ENCODE results near the gene ERCC6L2.

DNA sequence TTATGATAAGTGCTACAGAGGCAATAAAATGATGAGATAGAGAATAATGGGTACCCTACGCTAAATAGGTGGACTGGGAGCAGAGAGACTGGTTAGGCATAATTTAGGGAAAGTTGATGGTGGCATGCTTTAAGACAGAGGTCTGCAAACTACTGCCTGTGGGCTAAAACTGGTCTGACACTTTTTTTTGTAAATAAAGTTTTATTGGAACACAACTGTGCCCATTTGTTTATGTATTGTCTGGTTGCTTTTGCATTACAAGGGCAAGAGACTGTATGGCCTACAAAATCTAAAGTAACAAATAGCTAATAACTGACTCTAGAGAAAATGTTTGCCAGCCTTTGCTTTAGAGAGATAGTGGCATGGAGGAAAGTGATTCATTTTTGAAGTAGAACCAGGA lies 2.5 kb downstream of the ERCC6L2 start:
- TF ChIP-seq POLR2A (IDR thresholded peaks at IDR 0.05): no peak
- TF ChIP-seq, protein P1, sequence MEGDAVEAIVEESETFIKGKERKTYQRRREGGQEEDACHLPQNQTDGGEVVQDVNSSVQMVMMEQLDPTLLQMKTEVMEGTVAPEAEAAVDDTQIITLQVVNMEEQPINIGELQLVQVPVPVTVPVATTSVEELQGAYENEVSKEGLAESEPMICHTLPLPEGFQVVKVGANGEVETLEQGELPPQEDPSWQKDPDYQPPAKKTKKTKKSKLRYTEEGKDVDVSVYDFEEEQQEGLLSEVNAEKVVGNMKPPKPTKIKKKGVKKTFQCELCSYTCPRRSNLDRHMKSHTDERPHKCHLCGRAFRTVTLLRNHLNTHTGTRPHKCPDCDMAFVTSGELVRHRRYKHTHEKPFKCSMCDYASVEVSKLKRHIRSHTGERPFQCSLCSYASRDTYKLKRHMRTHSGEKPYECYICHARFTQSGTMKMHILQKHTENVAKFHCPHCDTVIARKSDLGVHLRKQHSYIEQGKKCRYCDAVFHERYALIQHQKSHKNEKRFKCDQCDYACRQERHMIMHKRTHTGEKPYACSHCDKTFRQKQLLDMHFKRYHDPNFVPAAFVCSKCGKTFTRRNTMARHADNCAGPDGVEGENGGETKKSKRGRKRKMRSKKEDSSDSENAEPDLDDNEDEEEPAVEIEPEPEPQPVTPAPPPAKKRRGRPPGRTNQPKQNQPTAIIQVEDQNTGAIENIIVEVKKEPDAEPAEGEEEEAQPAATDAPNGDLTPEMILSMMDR (IDR thresholded peaks at IDR 0.05): no peak
- TF ChIP-seq EP300 (IDR thresholded peaks at IDR 0.05): no peak

Data from tibial nerve (tissue), 4 donors.